NCI-H226 (cell line): ENCODE results near the gene LUC7L.
A peak's percentile ranks its signal among the peaks of the same experiment; 100 is the strongest.
"Not testable (repeated sequence)": the region's sequence is repeated elsewhere in the genome, so short reads cannot be mapped to it uniquely, and the experiment has no call there.

Source experiments
- DNase-seq: peaks from one replicate; pipeline ENCODE4 v3.0.0-alpha.2; 2015

The LUC7L gene

GRCh38 chr16:178668-179015 lies 50.6 kb downstream of the LUC7L start:
- no peak for DNase-seq

- no peak for DNase-seq
These were observed 51.1 kb downstream of the LUC7L start for GRCh38 chr16:177981-178667.

DNA sequence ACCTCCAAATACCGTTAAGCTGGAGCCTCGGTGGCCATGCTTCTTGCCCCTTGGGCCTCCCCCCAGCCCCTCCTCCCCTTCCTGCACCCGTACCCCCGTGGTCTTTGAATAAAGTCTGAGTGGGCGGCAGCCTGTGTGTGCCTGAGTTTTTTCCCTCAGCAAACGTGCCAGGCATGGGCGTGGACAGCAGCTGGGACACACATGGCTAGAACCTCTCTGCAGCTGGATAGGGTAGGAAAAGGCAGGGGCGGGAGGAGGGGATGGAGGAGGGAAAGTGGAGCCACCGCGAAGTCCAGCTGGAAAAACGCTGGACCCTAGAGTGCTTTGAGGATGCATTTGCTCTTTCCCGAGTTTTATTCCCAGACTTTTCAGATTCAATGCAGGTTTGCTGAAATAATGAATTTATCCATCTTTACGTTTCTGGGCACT lies 51.8 kb downstream of the LUC7L start:
- DNase-seq: no peak

DNA sequence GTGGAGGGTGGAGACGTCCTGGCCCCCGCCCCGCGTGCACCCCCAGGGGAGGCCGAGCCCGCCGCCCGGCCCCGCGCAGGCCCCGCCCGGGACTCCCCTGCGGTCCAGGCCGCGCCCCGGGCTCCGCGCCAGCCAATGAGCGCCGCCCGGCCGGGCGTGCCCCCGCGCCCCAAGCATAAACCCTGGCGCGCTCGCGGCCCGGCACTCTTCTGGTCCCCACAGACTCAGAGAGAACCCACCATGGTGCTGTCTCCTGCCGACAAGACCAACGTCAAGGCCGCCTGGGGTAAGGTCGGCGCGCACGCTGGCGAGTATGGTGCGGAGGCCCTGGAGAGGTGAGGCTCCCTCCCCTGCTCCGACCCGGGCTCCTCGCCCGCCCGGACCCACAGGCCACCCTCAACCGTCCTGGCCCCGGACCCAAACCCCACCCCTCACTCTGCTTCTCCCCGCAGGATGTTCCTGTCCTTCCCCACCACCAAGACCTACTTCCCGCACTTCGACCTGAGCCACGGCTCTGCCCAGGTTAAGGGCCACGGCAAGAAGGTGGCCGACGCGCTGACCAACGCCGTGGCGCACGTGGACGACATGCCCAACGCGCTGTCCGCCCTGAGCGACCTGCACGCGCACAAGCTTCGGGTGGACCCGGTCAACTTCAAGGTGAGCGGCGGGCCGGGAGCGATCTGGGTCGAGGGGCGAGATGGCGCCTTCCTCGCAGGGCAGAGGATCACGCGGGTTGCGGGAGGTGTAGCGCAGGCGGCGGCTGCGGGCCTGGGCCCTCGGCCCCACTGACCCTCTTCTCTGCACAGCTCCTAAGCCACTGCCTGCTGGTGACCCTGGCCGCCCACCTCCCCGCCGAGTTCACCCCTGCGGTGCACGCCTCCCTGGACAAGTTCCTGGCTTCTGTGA lies 52.5 kb downstream of the LUC7L start, which contains the start of gene HBA1:
HBA1 (plus strand) TSS at position 204 of the 906 bp plus-strand sequence; CDS start at position 241, 37 bp downstream.
- DNase-seq: not testable (repeated sequence)

DNA sequence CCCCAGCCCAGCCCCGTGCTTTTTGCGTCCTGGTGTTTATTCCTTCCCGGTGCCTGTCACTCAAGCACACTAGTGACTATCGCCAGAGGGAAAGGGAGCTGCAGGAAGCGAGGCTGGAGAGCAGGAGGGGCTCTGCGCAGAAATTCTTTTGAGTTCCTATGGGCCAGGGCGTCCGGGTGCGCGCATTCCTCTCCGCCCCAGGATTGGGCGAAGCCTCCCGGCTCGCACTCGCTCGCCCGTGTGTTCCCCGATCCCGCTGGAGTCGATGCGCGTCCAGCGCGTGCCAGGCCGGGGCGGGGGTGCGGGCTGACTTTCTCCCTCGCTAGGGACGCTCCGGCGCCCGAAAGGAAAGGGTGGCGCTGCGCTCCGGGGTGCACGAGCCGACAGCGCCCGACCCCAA lies 53.2 kb downstream of the LUC7L start:
- not testable (repeated sequence) for DNase-seq

DNA sequence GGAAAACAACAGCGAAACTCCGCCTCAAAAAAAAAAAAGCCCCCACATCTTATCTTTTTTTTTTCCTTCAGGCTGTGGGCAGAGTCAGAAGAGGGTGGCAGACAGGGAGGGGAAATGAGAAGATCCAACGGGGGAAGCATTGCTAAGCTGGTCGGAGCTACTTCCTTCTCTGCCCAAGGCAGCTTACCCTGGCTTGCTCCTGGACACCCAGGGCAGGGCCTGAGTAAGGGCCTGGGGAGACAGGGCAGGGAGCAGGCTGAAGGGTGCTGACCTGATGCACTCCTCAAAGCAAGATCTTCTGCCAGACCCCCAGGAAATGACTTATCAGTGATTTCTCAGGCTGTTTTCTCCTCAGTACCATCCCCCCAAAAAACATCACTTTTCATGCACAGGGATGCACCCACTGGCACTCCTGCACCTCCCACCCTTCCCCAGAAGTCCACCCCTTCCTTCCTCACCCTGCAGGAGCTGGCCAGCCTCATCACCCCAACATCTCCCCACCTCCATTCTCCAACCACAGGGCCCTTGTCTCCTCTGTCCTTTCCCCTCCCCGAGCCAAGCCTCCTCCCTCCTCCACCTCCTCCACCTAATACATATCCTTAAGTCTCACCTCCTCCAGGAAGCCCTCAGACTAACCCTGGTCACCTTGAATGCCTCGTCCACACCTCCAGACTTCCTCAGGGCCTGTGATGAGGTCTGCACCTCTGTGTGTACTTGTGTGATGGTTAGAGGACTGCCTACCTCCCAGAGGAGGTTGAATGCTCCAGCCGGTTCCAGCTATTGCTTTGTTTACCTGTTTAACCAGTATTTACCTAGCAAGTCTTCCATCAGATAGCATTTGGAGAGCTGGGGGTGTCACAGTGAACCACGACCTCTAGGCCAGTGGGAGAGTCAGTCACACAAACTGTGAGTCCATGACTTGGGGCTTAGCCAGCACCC lies 54.0 kb downstream of the LUC7L start:
- DNase-seq: peak; percentile 39

- DNase-seq: not testable (repeated sequence)
These were observed 55.1 kb downstream of the LUC7L start for GRCh38 chr16:173928-174769.

- DNase-seq: not testable (repeated sequence)
These were observed 55.9 kb downstream of the LUC7L start for GRCh38 chr16:173211-173854.

DNA sequence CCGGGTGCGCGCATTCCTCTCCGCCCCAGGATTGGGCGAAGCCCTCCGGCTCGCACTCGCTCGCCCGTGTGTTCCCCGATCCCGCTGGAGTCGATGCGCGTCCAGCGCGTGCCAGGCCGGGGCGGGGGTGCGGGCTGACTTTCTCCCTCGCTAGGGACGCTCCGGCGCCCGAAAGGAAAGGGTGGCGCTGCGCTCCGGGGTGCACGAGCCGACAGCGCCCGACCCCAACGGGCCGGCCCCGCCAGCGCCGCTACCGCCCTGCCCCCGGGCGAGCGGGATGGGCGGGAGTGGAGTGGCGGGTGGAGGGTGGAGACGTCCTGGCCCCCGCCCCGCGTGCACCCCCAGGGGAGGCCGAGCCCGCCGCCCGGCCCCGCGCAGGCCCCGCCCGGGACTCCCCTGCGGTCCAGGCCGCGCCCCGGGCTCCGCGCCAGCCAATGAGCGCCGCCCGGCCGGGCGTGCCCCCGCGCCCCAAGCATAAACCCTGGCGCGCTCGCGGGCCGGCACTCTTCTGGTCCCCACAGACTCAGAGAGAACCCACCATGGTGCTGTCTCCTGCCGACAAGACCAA lies 56.8 kb downstream of the LUC7L start, which contains the start of gene HBA2:
HBA2 (plus strand) TSS at position 503 of the 568 bp plus-strand sequence; CDS start at position 540, 37 bp downstream.
- not testable (repeated sequence) for DNase-seq

DNA sequence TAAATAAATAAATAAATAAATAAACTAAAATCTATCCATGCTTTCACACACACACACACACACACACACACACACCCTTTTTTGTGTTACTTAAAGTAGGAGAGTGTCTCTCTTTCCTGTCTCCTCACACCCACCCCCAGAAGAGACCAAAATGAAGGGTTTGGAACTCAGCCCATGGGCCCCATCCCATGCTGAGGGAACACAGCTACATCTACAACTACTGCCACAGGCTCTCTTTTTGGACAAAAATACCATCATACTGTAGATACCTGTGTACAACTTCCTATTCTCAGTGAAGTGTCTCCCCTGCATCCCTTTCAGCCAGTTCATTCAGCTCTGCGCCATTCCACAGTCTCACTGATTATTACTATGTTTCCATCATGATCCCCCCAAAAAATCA lies 58.5 kb downstream of the LUC7L start:
- no peak for DNase-seq

- peak; percentile 9 for DNase-seq
These were observed 59.2 kb downstream of the LUC7L start for GRCh38 chr16:170088-170507.

- no peak for DNase-seq
These were observed 60.2 kb downstream of the LUC7L start for GRCh38 chr16:169014-169413.

GRCh38 chr16:168424-168823 lies 60.8 kb downstream of the LUC7L start:
- no peak for DNase-seq

DNA sequence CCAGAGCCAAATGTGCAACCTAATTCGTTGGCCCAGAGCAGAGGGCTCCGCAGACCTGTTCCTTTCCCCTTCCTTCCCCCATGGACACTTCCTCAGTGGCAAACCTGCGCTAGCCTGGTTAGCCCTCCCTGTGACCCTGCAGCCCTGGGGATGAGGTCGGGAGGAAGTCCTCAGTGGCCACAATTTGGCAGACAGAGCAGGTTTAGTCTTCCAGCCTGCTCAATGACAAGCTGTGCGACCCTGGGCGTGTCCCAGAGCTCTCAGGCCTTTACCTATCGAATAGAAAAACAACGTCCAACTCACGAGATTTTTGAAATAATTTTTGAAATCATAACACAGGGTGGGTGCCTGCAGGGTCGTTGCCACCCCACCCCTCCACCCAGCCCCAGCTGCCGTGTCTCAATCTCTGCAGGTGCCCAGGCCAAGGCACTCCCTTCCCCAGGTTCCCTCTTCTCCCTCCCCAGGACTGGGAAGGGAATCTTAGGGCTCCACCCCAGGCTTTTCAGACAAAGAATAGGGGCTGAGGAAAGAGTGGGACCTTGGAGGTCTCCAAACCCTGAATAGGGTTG lies 62.0 kb downstream of the LUC7L start:
- DNase-seq: no peak

- DNase-seq: no peak
These were observed 62.7 kb downstream of the LUC7L start for GRCh38 chr16:166375-167121.

GRCh38 chr16:165539-166374 lies 63.5 kb downstream of the LUC7L start, which contains the start of gene HBM:
Gene HBM (plus strand): TSS chr16:165978. CDS start chr16:165998, 20 bp downstream.
- no peak for DNase-seq

DNA sequence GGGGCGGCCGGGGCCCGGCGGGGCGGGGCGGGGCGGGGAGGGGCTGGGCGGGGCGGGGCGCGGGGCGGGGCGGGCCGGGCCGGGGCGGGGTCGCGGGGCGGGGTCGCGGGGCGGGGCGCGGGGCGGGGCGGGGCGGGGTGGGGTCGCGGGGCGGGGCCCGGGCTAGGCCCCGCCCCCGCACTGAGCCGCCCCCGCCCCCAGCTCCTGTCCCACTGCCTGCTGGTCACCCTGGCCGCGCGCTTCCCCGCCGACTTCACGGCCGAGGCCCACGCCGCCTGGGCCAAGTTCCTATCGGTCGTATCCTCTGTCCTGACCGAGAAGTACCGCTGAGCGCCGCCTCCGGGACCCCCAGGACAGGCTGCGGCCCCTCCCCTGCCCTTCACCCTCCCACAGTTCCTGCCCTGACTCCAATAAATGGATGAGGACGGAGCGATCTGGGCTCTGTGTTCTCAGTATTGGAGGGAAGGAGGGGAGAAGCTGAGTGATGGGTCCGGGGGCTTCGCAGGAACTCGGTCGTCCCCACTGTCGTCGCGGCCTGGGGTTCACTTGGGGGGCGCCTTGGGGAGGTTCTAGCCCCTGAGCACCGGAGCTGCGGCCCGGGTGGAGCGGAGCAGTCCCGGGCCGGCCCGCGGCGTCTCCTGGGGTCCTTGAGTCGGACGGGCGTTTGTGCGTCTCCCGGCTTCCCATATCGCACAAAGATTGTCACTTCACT lies 64.3 kb downstream of the LUC7L start:
- no peak for DNase-seq
